GM21576 (cell line): ENCODE data around the gene ASIC3.
"Not testable (repeated sequence)": the region's sequence is repeated elsewhere in the genome, so short reads cannot be mapped to it uniquely, and the experiment has no call there.

Source experiments
- ATAC-seq: cut with Tn5 transposase; IDR thresholded peaks from one replicate; pipeline ENCODE4 v1.9.1; 2021; ENCODE audit warnings: mild to moderate bottlenecking, moderate library complexity; ENCODE audit not compliant: unreplicated experiment

Gene ASIC3

DNA sequence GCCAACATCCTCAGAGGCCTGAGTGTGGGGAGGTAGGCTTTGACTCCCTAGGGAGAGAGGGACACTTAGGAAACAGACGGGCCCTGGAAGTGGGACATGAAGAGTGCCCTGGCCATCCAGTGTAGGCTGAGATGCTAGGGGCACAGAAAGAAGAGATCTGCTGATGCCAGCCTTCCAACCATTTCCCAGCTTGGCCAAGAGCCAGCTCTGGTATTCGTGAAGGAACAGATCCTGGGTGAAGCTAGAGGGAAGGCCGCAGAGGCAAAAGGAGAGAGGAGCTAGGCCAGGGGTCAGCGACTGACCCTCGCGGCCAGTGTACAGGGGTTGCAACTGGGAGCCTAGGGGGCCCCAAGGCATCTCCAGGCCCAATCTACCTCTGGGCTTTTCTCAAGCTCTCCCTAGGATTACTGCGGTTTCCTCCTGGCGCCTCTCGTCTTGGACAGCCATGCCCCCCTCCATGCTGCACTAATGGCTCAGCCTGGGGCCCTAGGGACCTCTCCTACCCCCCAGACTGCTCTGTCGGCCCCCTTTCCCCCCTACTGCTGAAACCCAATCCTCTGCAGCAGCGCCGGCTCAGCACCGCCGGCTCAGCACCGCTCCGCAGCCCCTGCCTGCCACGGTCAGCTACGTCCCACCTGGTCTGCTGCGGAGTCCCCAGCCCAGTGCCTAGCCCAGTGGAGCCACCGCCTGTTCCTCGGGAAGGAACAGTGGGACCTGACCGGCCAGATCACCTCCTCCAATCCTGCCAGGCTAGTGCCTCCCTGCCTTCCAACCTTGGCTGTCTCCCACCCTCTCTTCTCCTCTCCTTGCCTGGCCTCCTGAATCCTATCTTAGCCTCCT is at the start of gene ASIC3:
Gene ASIC3 (plus strand): TSS at position 556 of the 840 bp plus-strand sequence. CDS start 355 bp downstream, outside the sequence.
- no peak for ATAC-seq

DNA sequence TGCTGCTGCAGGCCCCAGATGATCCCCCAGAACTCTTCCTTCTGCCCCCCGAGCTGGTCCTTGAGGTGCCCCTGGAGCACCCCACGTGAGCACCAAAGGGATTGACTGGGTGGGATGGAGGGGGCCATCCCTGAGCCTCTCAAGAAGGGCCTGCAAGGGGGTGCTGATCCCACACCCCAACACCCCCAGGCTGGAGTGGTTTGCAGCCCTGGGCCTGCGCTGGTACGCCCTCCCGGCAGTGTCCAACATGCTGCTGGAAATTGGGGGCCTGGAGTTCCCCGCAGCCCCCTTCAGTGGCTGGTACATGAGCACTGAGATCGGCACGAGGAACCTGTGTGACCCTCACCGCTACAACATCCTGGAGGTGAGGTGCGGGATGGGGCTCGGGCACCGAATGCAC is 49.3 kb upstream of the ASIC3 start:
- ATAC-seq, result no peak

DNA sequence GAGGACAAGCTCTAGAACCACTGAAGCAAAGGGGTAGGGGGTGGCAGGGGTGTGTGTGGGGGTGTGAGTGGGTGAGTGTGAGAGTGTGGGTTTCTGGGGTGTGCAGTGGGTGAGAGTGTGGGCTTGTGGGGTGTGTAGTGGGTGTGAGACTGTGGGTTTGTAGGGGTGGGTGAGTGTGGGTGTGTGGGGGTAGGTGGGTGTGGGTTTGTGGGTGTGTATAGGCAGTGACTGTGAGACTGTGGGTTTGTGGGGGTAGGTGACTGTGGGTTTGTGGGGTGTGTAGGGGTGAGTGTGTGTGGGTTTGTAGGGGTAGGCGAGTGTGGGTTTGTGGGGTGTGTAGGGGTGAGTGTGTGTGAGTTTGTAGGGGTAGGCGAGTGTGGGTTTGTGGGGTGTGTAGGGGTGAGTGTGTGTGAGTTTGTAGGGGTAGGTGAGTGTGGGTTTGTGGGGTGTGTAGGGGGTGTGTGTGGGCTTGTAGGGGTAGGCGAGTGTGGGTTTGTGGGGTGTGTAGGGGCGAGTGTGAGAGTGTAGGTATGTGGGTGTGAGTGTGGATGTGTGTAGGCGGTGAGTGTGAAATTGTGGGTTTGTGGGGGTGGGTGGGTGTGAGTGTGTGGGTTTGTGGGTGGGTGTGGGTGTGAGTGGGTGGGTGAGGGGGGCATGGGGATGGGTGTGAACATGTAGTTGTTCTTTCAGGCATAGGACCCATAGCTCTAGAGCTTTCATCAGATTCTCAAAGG is 48.7 kb upstream of the ASIC3 start:
- no peak for ATAC-seq

DNA sequence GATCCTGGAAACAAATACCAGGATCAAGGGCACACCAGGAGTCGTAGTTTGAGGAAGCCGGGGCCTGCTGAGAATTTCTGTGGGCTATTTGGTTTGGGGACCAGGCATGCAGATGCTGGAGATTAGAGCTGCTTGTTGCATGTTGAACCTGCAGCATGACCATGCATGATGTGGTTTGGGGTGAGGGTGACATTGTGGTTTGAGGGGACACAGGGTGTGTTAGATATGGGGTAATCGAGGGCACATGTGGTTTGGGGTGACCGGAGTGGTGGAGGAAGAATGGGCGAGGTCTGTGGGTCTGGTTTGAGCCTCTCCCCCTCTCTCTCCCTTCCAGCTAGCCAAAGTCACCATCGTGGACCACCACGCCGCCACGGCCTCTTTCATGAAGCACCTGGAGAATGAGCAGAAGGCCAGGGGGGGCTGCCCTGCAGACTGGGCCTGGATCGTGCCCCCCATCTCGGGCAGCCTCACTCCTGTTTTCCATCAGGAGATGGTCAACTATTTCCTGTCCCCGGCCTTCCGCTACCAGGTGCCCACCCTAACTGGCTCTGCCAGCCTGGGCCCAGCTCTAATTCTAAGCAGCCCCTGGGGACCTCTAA is 47.3 kb upstream of the ASIC3 start:
- no peak for ATAC-seq

DNA sequence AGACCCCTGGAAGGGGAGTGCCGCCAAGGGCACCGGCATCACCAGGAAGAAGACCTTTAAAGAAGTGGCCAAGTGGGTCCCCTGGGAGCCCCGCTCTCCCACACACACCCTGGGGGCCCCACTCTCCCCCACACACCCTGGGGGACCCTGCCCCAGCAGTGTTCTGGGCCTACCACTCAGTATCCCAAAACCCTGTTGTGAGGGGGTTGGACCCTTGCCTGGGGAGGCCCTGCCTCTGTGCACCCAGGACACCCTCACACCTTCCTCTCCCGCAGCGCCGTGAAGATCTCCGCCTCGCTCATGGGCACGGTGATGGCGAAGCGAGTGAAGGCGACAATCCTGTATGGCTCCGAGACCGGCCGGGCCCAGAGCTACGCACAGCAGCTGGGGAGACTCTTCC is 46.8 kb upstream of the ASIC3 start:
- no peak for ATAC-seq

DNA sequence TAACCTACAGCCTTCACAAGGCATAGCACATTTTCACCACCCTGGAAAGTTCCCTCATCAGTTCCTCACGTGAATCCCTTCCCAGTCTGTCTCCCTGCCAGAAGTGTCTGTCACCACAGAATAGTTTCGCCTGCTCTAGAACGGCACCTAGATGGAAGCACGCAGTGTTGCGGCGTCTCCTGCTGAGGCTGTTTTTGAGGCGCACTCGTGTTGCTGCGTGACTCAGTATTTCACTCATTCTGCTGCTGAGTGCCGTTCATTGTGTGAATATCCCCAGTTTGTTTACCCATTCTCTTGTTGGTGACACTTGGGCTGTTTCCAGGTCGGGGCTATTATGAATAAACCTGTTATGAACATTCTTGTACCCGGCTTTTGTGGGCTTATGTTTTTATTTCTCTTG is 44.8 kb upstream of the ASIC3 start:
- ATAC-seq, result no peak

DNA sequence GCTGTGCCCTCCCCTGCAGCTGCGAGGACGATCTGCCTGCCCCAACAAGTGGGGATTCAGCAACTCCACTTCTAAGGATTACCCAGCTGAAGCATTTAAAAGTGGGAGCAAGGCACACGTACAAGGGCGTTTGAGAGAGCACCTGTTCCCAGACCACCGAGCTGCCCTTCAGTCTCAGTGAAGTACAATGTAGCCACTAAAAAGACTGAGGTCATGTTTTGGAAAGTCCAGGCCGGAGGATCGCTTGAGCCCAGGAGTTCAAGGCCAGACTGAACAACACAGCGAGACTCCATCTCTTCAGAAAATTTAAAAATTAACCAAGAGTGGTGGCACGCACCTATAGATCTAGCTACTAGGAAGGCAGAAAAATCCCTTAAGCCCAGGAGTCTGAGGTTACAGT is 42.8 kb upstream of the ASIC3 start:
- ATAC-seq, result no peak

DNA sequence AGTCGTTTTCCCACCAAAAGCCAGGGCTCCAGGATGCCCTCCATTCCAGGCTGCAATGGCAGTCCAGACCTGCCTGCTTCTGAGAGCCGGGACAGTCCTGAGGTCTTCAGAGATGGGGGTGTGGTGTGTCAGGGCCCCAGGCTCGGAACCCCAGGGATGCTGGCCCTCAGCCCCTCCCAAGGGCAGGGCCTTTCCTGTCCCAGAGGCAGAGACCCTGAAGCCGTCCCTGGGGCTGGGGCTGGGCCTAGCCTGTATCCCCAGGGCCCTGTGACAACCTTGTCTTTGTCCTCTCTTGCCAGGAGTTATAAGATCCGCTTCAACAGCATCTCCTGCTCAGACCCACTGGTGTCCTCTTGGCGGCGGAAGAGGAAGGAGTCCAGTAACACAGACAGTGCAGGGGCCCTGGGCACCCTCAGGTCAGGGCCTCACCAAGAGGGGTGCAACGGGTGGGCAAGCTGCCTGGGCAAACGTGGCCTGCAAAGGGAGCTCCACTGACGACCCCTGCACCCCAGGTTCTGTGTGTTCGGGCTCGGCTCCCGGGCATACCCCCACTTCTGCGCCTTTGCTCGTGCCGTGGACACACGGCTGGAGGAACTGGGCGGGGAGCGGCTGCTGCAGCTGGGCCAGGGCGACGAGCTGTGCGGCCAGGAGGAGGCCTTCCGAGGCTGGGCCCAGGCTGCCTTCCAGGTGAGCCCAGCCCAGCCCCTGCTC is 41.6 kb upstream of the ASIC3 start:
- no peak for ATAC-seq

DNA sequence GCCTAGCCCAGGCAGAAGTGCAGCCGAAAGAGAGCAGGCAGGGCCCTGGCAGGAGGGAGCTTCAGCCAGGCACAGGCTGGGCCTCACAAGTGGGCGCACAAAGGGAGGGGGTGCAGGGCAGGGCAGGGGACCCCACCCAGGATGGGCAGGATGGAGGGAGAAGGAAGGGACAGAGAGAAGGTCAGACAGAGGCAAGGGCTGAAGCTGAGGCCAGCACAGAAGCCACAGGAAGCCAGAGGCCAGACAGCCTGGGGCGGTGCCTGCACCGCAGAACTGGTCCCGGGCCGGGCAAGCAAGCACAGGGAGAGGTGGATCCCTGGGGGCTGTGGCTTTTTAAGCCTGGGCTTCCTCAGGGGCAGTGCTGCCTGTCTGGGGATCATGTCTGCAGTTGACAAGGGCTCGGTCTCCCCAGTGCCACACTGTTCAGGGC is 40.8 kb upstream of the ASIC3 start:
- no peak for ATAC-seq

DNA sequence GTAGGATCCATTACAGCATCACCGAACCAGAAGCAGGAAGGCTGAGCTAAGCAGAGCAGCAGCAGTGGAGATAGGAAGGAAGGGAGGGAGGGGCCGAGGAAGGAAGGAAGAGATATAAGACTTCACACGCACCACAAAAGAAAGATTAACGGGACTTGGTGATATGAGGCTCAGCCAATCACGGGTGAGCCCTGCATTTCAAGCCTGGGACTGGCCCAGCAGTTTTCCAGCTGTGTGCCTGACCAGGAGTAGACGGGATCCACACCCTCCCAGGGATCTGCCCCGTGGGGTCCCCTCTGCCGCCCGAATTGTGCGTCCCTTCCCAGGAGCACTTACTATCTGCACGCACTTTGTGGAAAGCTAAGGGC is 40.2 kb upstream of the ASIC3 start:
- ATAC-seq, result no peak

DNA sequence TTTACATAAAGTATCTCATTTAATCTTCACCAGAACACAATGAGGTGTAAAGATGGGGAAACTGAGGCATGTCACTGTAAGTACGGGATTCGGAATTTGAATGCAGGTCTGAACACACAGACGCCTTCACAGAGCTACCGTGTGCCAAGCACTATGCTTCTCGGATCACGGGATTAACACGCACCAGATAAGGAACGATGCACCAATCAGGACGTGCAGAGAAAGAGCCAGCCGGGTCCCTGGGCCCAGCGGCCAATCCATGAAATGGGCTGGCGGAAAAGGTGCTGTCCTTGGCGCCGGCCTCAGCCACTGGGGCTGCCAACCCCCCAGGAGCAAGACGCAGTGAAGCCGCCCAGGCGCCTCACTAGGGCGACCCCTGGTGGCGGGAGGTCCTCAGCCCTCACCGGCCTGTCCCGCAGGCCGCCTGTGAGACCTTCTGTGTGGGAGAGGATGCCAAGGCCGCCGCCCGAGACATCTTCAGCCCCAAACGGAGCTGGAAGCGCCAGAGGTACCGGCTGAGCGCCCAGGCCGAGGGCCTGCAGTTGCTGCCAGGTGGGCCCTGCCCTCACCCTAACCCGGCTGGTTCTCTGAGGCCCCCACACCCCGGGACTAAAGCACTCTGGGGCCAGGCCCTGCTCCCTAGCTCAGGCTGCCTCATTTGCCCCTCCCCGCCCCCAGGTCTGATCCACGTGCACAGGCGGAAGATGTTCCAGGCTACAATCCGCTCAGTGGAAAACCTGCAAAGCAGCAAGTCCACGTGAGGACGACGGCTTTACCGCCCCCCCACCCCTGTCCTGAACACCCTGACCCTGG is 39.6 kb upstream of the ASIC3 start:
- no peak for ATAC-seq

DNA sequence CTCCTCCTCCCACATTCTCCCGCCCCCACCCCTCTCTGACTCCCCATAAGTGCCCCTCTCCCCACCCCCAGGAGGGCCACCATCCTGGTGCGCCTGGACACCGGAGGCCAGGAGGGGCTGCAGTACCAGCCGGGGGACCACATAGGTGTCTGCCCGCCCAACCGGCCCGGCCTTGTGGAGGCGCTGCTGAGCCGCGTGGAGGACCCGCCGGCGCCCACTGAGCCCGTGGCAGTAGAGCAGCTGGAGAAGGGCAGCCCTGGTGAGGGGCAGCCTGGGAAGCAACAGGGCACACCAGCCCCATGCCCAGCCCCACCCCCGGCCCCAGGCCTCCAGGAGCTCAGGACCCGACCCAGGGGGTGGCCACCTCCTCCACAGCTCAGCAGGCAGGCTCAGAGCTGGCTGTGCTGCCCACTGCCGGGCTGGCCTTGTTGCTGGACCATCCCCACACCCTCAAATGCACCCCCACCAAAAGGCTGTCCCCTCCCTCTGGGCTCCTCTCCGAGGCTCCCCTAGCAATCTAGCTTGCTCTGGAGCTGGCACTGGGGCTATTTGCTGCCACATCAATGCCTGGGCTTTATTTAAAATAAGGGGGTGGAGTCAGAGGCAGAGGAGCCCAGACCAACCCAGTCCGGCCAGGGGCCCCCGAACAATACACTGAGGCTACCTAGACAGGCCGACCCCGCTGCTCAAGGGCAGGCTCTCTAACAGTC is 38.8 kb upstream of the ASIC3 start:
- no peak for ATAC-seq

DNA sequence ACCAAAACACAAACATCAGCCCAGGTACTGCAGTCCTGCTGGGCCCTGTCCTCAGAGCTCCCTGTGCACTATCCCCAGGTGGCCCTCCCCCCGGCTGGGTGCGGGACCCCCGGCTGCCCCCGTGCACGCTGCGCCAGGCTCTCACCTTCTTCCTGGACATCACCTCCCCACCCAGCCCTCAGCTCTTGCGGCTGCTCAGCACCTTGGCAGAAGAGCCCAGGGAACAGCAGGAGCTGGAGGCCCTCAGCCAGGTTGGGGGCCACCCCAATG is 38.4 kb upstream of the ASIC3 start:
- no peak for ATAC-seq

DNA sequence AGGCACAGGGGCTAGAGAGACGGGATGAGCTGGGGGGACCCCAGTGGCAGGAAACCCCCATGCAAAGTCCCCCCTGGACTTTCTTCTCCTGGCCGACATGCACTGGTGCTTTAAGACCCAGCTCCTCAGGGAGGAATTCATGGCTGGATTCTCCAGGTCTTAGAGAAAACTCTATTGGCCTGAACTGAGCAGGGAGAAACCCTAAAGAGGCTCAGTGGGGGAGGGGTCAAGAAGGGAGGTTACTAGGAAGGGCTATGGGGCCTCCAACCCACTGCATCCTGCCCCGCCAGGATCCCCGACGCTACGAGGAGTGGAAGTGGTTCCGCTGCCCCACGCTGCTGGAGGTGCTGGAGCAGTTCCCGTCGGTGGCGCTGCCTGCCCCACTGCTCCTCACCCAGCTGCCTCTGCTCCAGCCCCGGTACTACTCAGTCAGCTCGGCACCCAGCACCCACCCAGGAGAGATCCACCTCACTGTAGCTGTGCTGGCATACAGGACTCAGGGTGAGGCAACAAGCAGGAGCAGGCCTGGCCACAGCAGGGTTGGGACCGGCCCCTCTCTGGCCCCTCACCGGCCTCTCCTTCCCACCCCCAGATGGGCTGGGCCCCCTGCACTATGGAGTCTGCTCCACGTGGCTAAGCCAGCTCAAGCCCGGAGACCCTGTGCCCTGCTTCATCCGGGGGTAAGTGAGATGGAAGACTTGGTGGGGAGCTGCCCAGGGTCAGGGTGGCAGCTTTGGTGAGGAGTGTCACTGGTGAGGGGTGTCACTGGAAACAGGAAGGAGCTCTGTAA is 37.8 kb upstream of the ASIC3 start:
- ATAC-seq, result no peak

DNA sequence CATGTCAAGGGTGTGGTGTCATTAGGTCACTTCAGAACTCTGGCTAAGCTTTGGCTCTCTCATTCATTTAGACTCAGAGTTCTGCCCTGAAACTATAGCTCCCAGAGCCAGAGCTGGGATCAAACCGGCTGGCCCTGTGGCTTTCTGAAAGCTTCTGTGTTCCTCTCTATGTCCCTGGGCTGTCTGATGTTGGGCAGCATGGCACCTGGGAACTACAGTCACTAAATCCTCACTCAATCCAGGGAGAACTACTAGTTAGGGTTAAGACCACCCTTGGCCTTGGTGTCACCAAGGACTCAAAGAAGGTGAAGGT is 37.3 kb upstream of the ASIC3 start:
- ATAC-seq, result no peak

DNA sequence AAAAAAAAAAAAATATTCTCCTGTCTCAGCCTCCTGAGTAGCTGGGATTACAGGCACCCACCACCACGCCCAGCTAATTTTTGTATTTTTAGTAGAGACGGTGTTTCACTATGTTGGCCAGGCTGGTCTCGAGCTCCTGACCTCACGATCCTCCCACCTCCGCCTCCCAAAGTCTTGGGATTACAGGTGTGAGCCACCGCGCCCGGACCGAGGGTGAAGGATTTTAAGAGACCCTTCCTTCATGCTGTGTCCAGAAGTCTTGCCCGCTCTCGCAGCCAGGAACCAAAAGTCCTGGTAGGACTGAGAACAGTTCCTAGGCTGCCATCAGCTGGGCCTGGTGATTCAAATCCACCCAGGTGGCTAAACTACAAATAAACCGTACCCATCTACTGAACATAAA is 36.7 kb upstream of the ASIC3 start:
- ATAC-seq, result not testable (repeated sequence)

DNA sequence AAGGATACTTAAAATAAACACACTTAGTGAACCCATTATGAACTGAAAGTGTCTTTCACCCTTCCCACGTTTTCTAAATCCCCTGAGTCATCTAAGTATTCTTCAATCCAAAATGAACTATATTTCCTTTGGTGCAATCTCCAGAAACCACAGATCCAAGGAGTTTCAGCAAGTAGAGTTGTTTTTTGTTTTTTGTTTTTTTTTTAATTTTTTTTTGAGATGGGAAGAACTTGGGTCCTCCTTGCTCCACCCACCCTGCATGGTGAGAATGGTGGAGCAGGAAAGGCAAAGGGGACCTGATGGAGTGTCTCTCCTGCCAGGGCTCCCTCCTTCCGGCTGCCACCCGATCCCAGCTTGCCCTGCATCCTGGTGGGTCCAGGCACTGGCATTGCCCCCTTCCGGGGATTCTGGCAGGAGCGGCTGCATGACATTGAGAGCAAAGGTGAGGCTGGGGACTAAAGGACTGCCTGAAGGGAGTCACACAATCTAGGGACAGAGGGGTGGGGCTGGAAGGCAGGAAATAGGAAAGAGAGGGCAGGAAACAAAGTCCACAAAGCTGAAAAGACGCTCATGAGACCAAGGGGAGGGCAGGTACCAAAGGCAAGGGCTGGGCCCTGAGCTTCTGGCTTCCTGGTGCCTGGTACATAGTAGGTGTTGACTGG is 36.2 kb upstream of the ASIC3 start:
- ATAC-seq, result no peak

DNA sequence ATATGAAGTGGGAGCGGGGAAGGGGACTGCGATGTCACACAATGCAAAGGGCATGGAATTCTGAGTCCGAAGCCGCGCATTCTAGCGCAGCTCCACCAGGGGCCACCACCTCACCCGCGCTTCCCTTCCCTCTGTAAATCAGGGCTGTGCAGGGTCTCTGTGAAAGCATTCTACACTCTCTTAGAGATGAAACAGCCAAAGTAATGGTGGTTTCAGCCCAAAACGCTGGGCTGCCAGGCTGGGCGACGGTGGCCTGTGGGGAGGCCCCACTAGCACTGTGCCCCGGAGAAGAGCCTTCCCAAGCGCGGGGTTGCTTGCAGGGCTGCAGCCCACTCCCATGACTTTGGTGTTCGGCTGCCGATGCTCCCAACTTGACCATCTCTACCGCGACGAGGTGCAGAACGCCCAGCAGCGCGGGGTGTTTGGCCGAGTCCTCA is 35.4 kb upstream of the ASIC3 start:
- ATAC-seq, result no peak

DNA sequence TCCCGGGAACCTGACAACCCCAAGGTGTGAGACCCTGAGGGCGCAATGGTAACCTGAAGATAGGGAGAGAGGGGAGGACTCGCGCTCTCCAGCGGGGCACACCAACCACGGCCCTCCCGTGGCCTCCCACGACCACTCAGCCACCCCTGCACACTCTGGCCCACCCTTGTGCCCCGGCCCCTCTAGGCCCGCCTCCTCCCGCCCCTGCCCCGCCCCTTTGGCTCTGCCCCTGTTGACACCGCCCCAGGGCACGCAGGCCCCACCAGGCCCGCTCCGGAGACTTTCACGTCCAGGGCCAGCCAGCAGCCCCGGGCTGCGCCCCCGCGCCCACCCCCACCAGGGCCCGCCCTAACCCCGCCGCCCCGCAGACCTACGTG is 35.0 kb upstream of the ASIC3 start:
- no peak for ATAC-seq
